ENCODE measurements around the gene BCL2L13. TPM values are rescaled to one million over a fixed set of nuclear protein-coding genes. Genes with fewer than 3 reads are reported as not detected.

BCL2L13 gene
- total RNA-seq, 1 donor from 2014 or later: 60.1 TPM

DNA sequence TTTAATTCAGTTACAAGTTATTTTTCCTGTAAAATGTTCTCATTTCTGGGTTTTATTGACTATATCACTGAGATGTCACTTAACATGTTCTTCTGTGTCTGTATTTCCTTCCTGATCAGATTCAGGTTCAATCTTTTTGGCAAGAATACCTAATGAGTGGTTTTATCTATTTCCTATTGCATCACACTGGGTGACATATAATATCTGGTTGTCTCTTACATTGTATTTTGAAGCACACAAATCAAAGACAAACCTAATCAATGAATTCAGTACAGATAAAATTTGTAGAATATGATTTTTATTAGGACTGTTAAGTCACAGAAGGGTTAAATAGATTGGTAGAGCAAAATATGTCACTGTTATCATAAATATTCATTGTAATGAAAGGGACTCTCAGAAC lies 60.4 kb downstream of the BCL2L13 start:
- H3K36me3 Mint-ChIP-seq (ENCODE audit: unreplicated experiment): peaks cover 9% of the 10 kb centered on the region

DNA sequence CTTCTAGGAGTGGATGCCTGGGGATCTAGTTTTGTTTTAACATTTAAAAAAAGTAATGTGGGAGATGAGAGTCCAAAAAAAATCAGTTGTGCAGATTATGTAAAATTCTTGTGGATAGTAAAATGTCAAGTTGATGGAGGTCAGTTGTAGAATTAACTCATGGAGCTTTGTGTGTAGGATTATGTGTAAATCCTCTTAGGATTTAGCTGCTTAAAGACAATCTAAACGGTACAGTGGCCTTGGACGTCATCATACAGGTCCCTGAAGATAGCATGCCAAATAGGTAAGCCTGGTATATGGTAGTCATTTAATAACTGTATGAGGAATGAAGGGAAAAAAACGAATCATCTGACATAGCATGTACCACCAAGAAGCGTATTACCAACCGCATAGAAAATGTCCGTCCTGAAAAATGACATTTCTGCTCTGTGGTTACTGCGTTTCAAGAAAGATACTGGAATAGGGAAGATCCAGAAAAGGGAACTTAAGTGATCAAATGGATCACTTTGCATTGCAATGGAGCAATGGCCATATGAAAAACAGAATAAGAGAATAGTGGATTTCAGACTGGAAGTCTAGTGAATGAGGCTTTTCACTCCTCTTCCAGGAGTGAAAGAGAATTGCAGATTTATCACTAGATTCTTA lies 61.3 kb downstream of the BCL2L13 start:
- no peak for DNase-seq (ENCODE audit: extremely low spot score, unreplicated experiment)
- Mint-ChIP-seq H3K9me3 (ENCODE audit: unreplicated experiment) (no peaks in the 10 kb centered on the region), H3K4me3 (ENCODE audit: unreplicated experiment) (no peak overlapping the region), H3K27ac (ENCODE audit: unreplicated experiment) (peak overlapping the region; percentile 0), H3K36me3 (ENCODE audit: unreplicated experiment) (peaks cover 7% of the 10 kb centered on the region), H3K27me3 (ENCODE audit: unreplicated experiment) (no peaks in the 10 kb centered on the region), H3K4me1 (ENCODE audit: unreplicated experiment) (peaks cover 19% of the 10 kb centered on the region)
- TF ChIP-seq, protein P1, sequence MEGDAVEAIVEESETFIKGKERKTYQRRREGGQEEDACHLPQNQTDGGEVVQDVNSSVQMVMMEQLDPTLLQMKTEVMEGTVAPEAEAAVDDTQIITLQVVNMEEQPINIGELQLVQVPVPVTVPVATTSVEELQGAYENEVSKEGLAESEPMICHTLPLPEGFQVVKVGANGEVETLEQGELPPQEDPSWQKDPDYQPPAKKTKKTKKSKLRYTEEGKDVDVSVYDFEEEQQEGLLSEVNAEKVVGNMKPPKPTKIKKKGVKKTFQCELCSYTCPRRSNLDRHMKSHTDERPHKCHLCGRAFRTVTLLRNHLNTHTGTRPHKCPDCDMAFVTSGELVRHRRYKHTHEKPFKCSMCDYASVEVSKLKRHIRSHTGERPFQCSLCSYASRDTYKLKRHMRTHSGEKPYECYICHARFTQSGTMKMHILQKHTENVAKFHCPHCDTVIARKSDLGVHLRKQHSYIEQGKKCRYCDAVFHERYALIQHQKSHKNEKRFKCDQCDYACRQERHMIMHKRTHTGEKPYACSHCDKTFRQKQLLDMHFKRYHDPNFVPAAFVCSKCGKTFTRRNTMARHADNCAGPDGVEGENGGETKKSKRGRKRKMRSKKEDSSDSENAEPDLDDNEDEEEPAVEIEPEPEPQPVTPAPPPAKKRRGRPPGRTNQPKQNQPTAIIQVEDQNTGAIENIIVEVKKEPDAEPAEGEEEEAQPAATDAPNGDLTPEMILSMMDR (IDR thresholded peaks at IDR 0.05): no peak

More for the DNA sequence above, 60.4 kb downstream of the BCL2L13 start:
- H3K4me3 Mint-ChIP-seq (ENCODE audit: unreplicated experiment): no peak overlapping the region
- TF ChIP-seq, protein P1 (IDR thresholded peaks at IDR 0.05): no peak
- H3K27me3 Mint-ChIP-seq (ENCODE audit: unreplicated experiment): no peaks in the 10 kb centered on the region
- no peak overlapping the region for H3K27ac Mint-ChIP-seq (ENCODE audit: unreplicated experiment)
- DNase-seq (ENCODE audit: extremely low spot score, unreplicated experiment): no peak
- peaks cover 13% of the 10 kb centered on the region for H3K4me1 Mint-ChIP-seq (ENCODE audit: unreplicated experiment)
- no peaks in the 10 kb centered on the region for H3K9me3 Mint-ChIP-seq (ENCODE audit: unreplicated experiment)

DNA sequence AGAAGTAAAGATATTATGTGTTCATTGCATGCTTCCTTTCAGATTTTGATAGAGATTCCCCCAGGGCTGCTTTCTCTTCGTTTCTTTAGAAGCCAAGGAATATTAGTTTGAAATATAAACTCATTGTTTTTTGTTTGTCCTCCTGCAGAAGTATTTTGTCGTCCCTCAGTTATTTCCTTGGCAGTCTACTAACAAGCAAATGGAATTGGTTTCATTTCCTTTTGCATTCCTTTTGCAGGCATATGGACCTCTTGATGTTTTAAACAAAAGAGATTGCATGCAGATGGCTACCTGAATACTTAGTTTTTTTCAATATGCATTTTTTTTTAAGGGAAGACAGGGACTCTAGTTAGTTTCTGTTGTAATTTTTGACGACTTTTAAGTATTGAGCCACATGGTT lies 62.2 kb downstream of the BCL2L13 start:
- no peak for DNase-seq (ENCODE audit: extremely low spot score, unreplicated experiment)
- H3K9me3 Mint-ChIP-seq (ENCODE audit: unreplicated experiment): no peaks in the 10 kb centered on the region
- no peaks in the 10 kb centered on the region for H3K27me3 Mint-ChIP-seq (ENCODE audit: unreplicated experiment)
- TF ChIP-seq, protein P1 (IDR thresholded peaks at IDR 0.05): no peak
- peaks cover 25% of the 10 kb centered on the region for H3K4me1 Mint-ChIP-seq (ENCODE audit: unreplicated experiment)
- H3K36me3 Mint-ChIP-seq (ENCODE audit: unreplicated experiment): peaks cover 6% of the 10 kb centered on the region
- peak overlapping the region; percentile 20 for H3K4me3 Mint-ChIP-seq (ENCODE audit: unreplicated experiment)
- H3K27ac Mint-ChIP-seq (ENCODE audit: unreplicated experiment): peak overlapping the region; percentile 35

DNA sequence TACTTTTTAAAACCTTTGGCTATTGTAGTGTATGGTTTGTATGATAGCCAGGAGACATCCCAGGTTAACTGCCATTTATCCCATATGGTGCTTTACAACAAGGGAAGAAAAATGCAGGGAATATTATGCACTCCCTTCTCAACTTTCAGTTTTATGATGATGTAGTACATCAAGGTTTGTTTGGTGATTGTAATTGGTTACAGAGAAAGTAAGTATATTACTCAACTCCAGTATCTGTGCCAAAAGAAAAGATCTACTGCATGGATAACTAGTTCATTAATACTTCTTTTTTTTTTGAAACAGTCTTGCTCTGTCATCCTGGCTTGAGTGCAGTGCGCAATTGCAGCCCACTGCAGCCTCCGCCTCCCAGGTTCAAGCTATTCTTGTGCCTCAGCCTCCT lies 65.3 kb downstream of the BCL2L13 start:
- Mint-ChIP-seq H3K36me3 (ENCODE audit: unreplicated experiment) (peaks cover 4% of the 10 kb centered on the region), H3K4me3 (ENCODE audit: unreplicated experiment) (no peak overlapping the region), H3K9me3 (ENCODE audit: unreplicated experiment) (no peaks in the 10 kb centered on the region), H3K27me3 (ENCODE audit: unreplicated experiment) (no peaks in the 10 kb centered on the region), H3K4me1 (ENCODE audit: unreplicated experiment) (peaks cover 51% of the 10 kb centered on the region), H3K27ac (ENCODE audit: unreplicated experiment) (peak overlapping the region; percentile 95)
- no peak for DNase-seq (ENCODE audit: extremely low spot score, unreplicated experiment)
- TF ChIP-seq, protein P1 (IDR thresholded peaks at IDR 0.05): no peak

DNA sequence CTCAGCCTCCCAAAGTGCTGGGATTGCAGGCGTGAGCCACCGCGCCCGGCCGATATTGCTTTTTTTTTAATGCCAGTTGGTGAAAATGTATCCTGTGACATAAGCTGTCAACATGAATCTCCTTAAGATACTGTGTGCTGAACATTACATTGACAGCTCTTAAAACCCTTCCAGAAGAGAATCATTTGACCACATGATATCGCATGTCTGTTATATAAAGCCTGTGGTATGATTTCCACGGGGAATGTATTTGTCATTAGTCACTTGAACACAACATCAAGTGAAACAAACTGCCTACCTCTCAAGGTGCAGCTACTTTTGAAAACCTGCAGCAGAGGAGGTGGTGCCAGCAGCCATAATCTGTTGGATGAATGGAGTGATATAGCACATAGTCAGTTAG lies 67.0 kb downstream of the BCL2L13 start:
- H3K4me3 Mint-ChIP-seq (ENCODE audit: unreplicated experiment): no peak overlapping the region
- peaks cover 48% of the 10 kb centered on the region for H3K4me1 Mint-ChIP-seq (ENCODE audit: unreplicated experiment)
- no peaks in the 10 kb centered on the region for H3K9me3 Mint-ChIP-seq (ENCODE audit: unreplicated experiment)
- H3K27ac Mint-ChIP-seq (ENCODE audit: unreplicated experiment): peak overlapping the region; percentile 95
- no peaks in the 10 kb centered on the region for H3K27me3 Mint-ChIP-seq (ENCODE audit: unreplicated experiment)
- peaks cover 4% of the 10 kb centered on the region for H3K36me3 Mint-ChIP-seq (ENCODE audit: unreplicated experiment)
- no peak for DNase-seq (ENCODE audit: extremely low spot score, unreplicated experiment)
- TF ChIP-seq, protein P1 (IDR thresholded peaks at IDR 0.05): no peak

Measured in osteocyte (in vitro differentiated cells).